CD4-positive, alpha-beta T cell treated with Interferon gamma for 1 hour (primary cell): Measurements from ENCODE around the gene RNF17.
"Not testable (repeated sequence)": the region's sequence is repeated elsewhere in the genome, so short reads cannot be mapped to it uniquely, and the experiment has no call there.

Experiments used
- DNase-seq: peaks from one replicate; pipeline ENCODE4 v3.0.0-alpha.2; 2020

RNF17 gene

GRCh38 chr13:24745861-24746617, 17.9 kb upstream of the RNF17 start:
- no peak for DNase-seq

- DNase-seq = no peak
Measured at GRCh38 chr13:24746618-24747247, 17.2 kb upstream of the RNF17 start.

GRCh38 chr13:24747248-24748060, 16.5 kb upstream of the RNF17 start:
- no peak for DNase-seq

- no peak for DNase-seq
Measured at GRCh38 chr13:24748061-24748400, 15.9 kb upstream of the RNF17 start.

GRCh38 chr13:24759197-24759596, 4.8 kb upstream of the RNF17 start:
- no peak for DNase-seq

GRCh38 chr13:24764276-24764630, 284 bp downstream of the RNF17 start:
- no peak for DNase-seq

GRCh38 chr13:24777171-24777570, 13.2 kb downstream of the RNF17 start:
- no peak for DNase-seq

GRCh38 chr13:24784319-24784718, 20.4 kb downstream of the RNF17 start:
- DNase-seq = no peak

GRCh38 chr13:24788538-24788937, 24.6 kb downstream of the RNF17 start:
- no peak for DNase-seq

GRCh38 chr13:24802074-24802473, 38.1 kb downstream of the RNF17 start:
- no peak for DNase-seq

- no peak for DNase-seq
Measured at GRCh38 chr13:24821207-24821606, 57.2 kb downstream of the RNF17 start.

GRCh38 chr13:24822640-24823039, 58.7 kb downstream of the RNF17 start:
- DNase-seq = no peak

GRCh38 chr13:24823122-24823710, 59.2 kb downstream of the RNF17 start:
- not testable (repeated sequence) for DNase-seq

- no peak for DNase-seq
Measured at GRCh38 chr13:24827799-24828198, 63.8 kb downstream of the RNF17 start.

- DNase-seq = no peak
Measured at GRCh38 chr13:24834902-24835510, 71.0 kb downstream of the RNF17 start.

GRCh38 chr13:24837528-24837927, 73.6 kb downstream of the RNF17 start:
- DNase-seq = not testable (repeated sequence)

- no peak for DNase-seq
Measured at GRCh38 chr13:24842549-24843274, 78.7 kb downstream of the RNF17 start.

GRCh38 chr13:24851546-24851945, 87.6 kb downstream of the RNF17 start:
- DNase-seq = no peak

GRCh38 chr13:24854311-24854710, 90.3 kb downstream of the RNF17 start:
- no peak for DNase-seq

- no peak for DNase-seq
Measured at GRCh38 chr13:24858953-24859352, 95.0 kb downstream of the RNF17 start.

GRCh38 chr13:24860770-24861169, 96.8 kb downstream of the RNF17 start:
- no peak for DNase-seq

- DNase-seq = no peak
Measured at GRCh38 chr13:24861617-24862362, 97.8 kb downstream of the RNF17 start.
